GM23338 (cell line): Measurements from ENCODE around the gene TBX3. TPM values are rescaled to one million over a fixed set of nuclear protein-coding genes. Genes with fewer than 3 reads are reported as not detected.
A peak's percentile ranks its signal among the peaks of the same experiment; 100 is the strongest.

Experiments used
- ATAC-seq: fragments of 200-7000 bp; cut with Tn5 transposase; 3 replicates; pipeline ENCODE4 v1.9.1; 2020
- DNase-seq: peaks from one replicate; pipeline ENCODE4 v3.0.0-alpha.2; 2015; ENCODE audit warnings: low spot score
- H2AFZ ChIP-seq: fragments of 200-600 bp; sonication (generic); 2 replicates; pipeline ENCODE4 v1.8.0; 2016; ENCODE audit warnings: antibody characterized with exemption, mild to moderate bottlenecking, moderate library complexity
- H3F3A ChIP-seq: fragments of 200-600 bp; sonication (generic); replicated peaks from 2 replicates; pipeline ENCODE4 v1.8.0; 2017; ENCODE audit warnings: antibody characterized with exemption, mixed run types, low read depth
- H3K27ac ChIP-seq: fragments of 200-600 bp; sonication (generic); 2 replicates; pipeline ENCODE4 v1.6.1; 2016; ENCODE audit warnings: low read depth
- H3K27me3 ChIP-seq: fragments of 200-600 bp; sonication (generic); 2 replicates; pipeline ENCODE4 v1.8.0; 2016; ENCODE audit warnings: mild to moderate bottlenecking, mixed run types, moderate library complexity; ENCODE audit not compliant: insufficient read depth
- H3K36me3 ChIP-seq: fragments of 200-600 bp; sonication (generic); 2 replicates; pipeline ENCODE4 v1.8.0; 2016; ENCODE audit warnings: mild to moderate bottlenecking; ENCODE audit not compliant: insufficient read depth
- H3K4me1 ChIP-seq: fragments of 200-600 bp; sonication (generic); 2 replicates; pipeline ENCODE4 v1.8.0; 2016; ENCODE audit warnings: mild to moderate bottlenecking, moderate library complexity; ENCODE audit not compliant: insufficient read depth
- H3K4me2 ChIP-seq: fragments of 200-600 bp; sonication (generic); 2 replicates; pipeline ENCODE4 v1.7.1; 2017; ENCODE audit warnings: mixed run types
- H3K4me3 ChIP-seq: fragments of 200-600 bp; sonication (generic); 2 replicates; pipeline ENCODE4 v1.6.1; 2016; ENCODE audit warnings: mixed run types
- H3K79me2 ChIP-seq: fragments of 200-600 bp; sonication (generic); replicated peaks from 2 replicates; pipeline ENCODE4 v1.8.0; 2017; ENCODE audit warnings: mild to moderate bottlenecking; ENCODE audit not compliant: insufficient read depth
- H3K9me2 ChIP-seq: fragments of 200-600 bp; sonication (generic); 2 replicates; pipeline ENCODE4 v1.8.0; 2017; ENCODE audit not compliant: insufficient read depth
- H4K20me1 ChIP-seq: fragments of 200-600 bp; sonication (generic); replicated peaks from 2 replicates; pipeline ENCODE4 v1.8.0; 2017; ENCODE audit warnings: mild to moderate bottlenecking; ENCODE audit not compliant: insufficient read depth
- H3K27ac Mint-ChIP-seq: 2 replicates; pipeline ENCODE4 v1.8.0; 2020; ENCODE audit warnings: inconsistent platforms, mild to moderate bottlenecking, moderate library complexity, mixed read lengths
- H3K27me3 Mint-ChIP-seq: 3 replicates; pipeline ENCODE4 v1.8.0; 2022; ENCODE audit warnings: low read depth, mild to moderate bottlenecking, moderate library complexity, mixed read lengths, inconsistent platforms; ENCODE audit not compliant: insufficient read depth, poor library complexity
- H3K36me3 Mint-ChIP-seq: 3 replicates; pipeline ENCODE4 v1.8.0; 2021; ENCODE audit warnings: low read depth, mild to moderate bottlenecking, inconsistent platforms, moderate library complexity, mixed read lengths
- H3K4me1 Mint-ChIP-seq: 3 replicates; pipeline ENCODE4 v1.8.0; 2020; ENCODE audit warnings: mild to moderate bottlenecking, inconsistent platforms, mixed read lengths
- H3K4me3 Mint-ChIP-seq: 3 replicates; pipeline ENCODE4 v1.8.0; 2021; ENCODE audit warnings: moderate library complexity, mild to moderate bottlenecking, inconsistent platforms, mixed read lengths
- H3K9me3 Mint-ChIP-seq: 3 replicates; pipeline ENCODE4 v1.8.0; 2020; ENCODE audit warnings: moderate library complexity, mild to moderate bottlenecking, inconsistent platforms, mixed read lengths
- CREB1 ChIP-seq: fragments of 250-450 bp; sonication (Bioruptor Pico); IDR thresholded peaks from 2 replicates; pipeline ENCODE4 v1.5.0; 2020; ENCODE audit warnings: low read depth, mild to moderate bottlenecking, moderate library complexity
- CTCF ChIP-seq, 2 experiments: fragments of 200-600 bp in 1 of 2; sonication (generic) in 1 of 2; conservative IDR thresholded peaks; 2 replicates each; pipeline versions ENCODE4 v1.5.1 to v1.6.1; 2016 to 2017; ENCODE audit warnings: antibody characterized with exemption in 2 of 2, low read depth in 2 of 2, mild to moderate bottlenecking in 2 of 2, moderate library complexity in 1 of 2
- ETS1 ChIP-seq: IDR thresholded peaks from 2 replicates; pipeline ENCODE4 v1.6.1; 2016; ENCODE audit warnings: antibody characterized with exemption
- EZH2 ChIP-seq: fragments of 200-600 bp; sonication (generic); IDR thresholded peaks from one replicate; pipeline ENCODE4 v1.8.0; 2017; ENCODE audit warnings: antibody characterized with exemption, mild to moderate bottlenecking, low read depth; ENCODE audit not compliant: unreplicated experiment
- EZH2phosphoT487 ChIP-seq: fragments of 200-600 bp; sonication (generic); IDR thresholded peaks from one replicate; pipeline ENCODE4 v1.8.1; 2018; ENCODE audit warnings: antibody characterized with exemption; ENCODE audit not compliant: unreplicated experiment
- JUNB ChIP-seq: IDR thresholded peaks from one replicate; pipeline ENCODE4 v1.6.1; 2016; ENCODE audit warnings: antibody characterized with exemption; ENCODE audit not compliant: unreplicated experiment
- NANOG ChIP-seq: IDR thresholded peaks from 2 replicates; pipeline ENCODE4 v1.6.1; 2016; ENCODE audit warnings: antibody characterized with exemption, borderline replicate concordance
- POLR2AphosphoS5 ChIP-seq: IDR thresholded peaks from 2 replicates; pipeline ENCODE4 v1.6.1; 2016; ENCODE audit warnings: antibody characterized with exemption, low read depth
- REST ChIP-seq: IDR thresholded peaks from one replicate; pipeline ENCODE4 v1.6.1; 2018; ENCODE audit warnings: antibody characterized with exemption; ENCODE audit not compliant: unreplicated experiment
- STAT1 ChIP-seq: IDR thresholded peaks from one replicate; pipeline ENCODE4 v1.6.1; 2016; ENCODE audit warnings: antibody characterized with exemption; ENCODE audit not compliant: unreplicated experiment
- ZNF114 ChIP-seq: fragments of 250-450 bp; sonication (Bioruptor Pico); IDR thresholded peaks from 2 replicates; pipeline ENCODE4 v1.5.0; 2020; ENCODE audit warnings: mild to moderate bottlenecking, moderate library complexity
- ZNF331 ChIP-seq: fragments of 250-450 bp; sonication (Bioruptor Pico); IDR thresholded peaks from 2 replicates; pipeline ENCODE4 v1.5.0; 2020; ENCODE audit warnings: low read depth, mild to moderate bottlenecking, moderate library complexity
- polyA plus RNA-seq: library from polyadenylated mRNA; unstranded; fragments of >200 nt; fragmentation: Nextera tagmentation; extraction: Ambion mirVana; gene quantifications from 2 replicates; pipeline ENCODE4 v1.2.1, GENCODE V29; 2016
- total RNA-seq: library from RNA; depleted of rRNA; stranded (reverse); fragments of >200 nt; shearing (Covaris generic); gene quantifications from 2 replicates; pipeline ENCODE4 v1.2.3, GENCODE V29; 2014

TBX3 gene
- total and polyA plus RNA-seq, 2 experiments from 2014 or later, result 0.18 to 0.24 TPM

GRCh38 chr12:114679452-114679875 is 4.5 kb downstream of the TBX3 start:
- DNase-seq (peak; percentile 56), ATAC-seq (no peak; the same call in 2 of the 3 replicates)
- Histone ChIP-seq H3K4me1 (peaks cover 84% of the 10 kb centered on the region), H3K27ac (no peak overlapping the region), H3K27me3 (peaks cover 94% of the 10 kb centered on the region), H3K4me3 (peak overlapping the region; percentile 29; the same call in 1 of the 2 replicates), H2AFZ (no peak overlapping the region), H3F3A (peaks cover 58% of the 10 kb centered on the region), H3K9me2 (no peaks in the 10 kb centered on the region), H3K36me3 (no peaks in the 10 kb centered on the region), H3K4me2 (peak overlapping the region; percentile 62), H4K20me1 (peaks cover 16% of the 10 kb centered on the region; the same call in 1 of the 2 replicates), H3K79me2 (no peaks in the 10 kb centered on the region)
- Mint-ChIP-seq H3K36me3 (no peaks in the 10 kb centered on the region), H3K27me3 (peaks cover 100% of the 10 kb centered on the region), H3K4me3 (peak overlapping the region; percentile 10; the same call in 1 of the 3 replicates), H3K4me1 (peaks cover 76% of the 10 kb centered on the region), H3K27ac (no peak overlapping the region), H3K9me3 (peaks cover 5% of the 10 kb centered on the region; the same call in 2 of the 3 replicates)
- TF ChIP-seq STAT1 (no peak), POLR2AphosphoS5 (no peak), CREB1 (CRISPR knock-in tag) (no peak), ETS1 (no peak), EZH2 (no peak)

GRCh38 chr12:114678718-114679117 is 5.3 kb downstream of the TBX3 start:
- Histone ChIP-seq H3K4me3 (peak overlapping the region; percentile 29; the same call in 1 of the 2 replicates), H3K79me2 (no peaks in the 10 kb centered on the region), H4K20me1 (peaks cover 16% of the 10 kb centered on the region; the same call in 1 of the 2 replicates), H3K9me2 (no peaks in the 10 kb centered on the region), H3K4me2 (peak overlapping the region; percentile 62), H2AFZ (no peak overlapping the region), H3K36me3 (no peaks in the 10 kb centered on the region), H3K4me1 (peaks cover 89% of the 10 kb centered on the region), H3F3A (peaks cover 59% of the 10 kb centered on the region), H3K27ac (no peak overlapping the region), H3K27me3 (peaks cover 100% of the 10 kb centered on the region)
- ATAC-seq, result no peak
- H3K27me3 Mint-ChIP-seq, result peaks cover 99% of the 10 kb centered on the region
- H3K27ac Mint-ChIP-seq, result no peak overlapping the region
- H3K4me1 Mint-ChIP-seq, result peaks cover 77% of the 10 kb centered on the region
- H3K4me3 Mint-ChIP-seq, result no peak overlapping the region
- no peaks in the 10 kb centered on the region for H3K36me3 Mint-ChIP-seq
- DNase-seq, result peak; percentile 7
- H3K9me3 Mint-ChIP-seq, result peaks cover 5% of the 10 kb centered on the region; the same call in 2 of the 3 replicates
- TF ChIP-seq POLR2AphosphoS5, result no peak
- TF ChIP-seq CTCF (conservative IDR thresholded peaks at IDR 0.05; ENCODE audit: low read depth in 2 of 2), result no peak
- no peak for TF ChIP-seq EZH2phosphoT487
- no peak for TF ChIP-seq STAT1
- TF ChIP-seq CREB1 (CRISPR knock-in tag), result no peak
- TF ChIP-seq ZNF331 (CRISPR knock-in tag), result no peak
- TF ChIP-seq REST, result no peak
- no peak for TF ChIP-seq NANOG
- no peak for TF ChIP-seq ZNF114 (CRISPR knock-in tag)
- TF ChIP-seq ETS1, result no peak
- no peak for TF ChIP-seq JUNB
- no peak for TF ChIP-seq EZH2
